NCI-H1092 treated with DMSO at 0.1 percent for 48 hours (cell line): ENCODE results near the gene TFR2.
A peak's percentile ranks its signal among the peaks of the same experiment; 100 is the strongest.
"Not testable (repeated sequence)": the region's sequence is repeated elsewhere in the genome, so short reads cannot be mapped to it uniquely, and the experiment has no call there.

Experiments
- DNase-seq: peaks from one replicate; lab custom pipeline; 2025; lab: John Stamatoyannopoulos, UW

The TFR2 gene

GRCh38 chr7:100678291-100678984 lies 37.1 kb upstream of the TFR2 start:
- DNase-seq, result no peak

GRCh38 chr7:100677308-100678267 lies 36.2 kb upstream of the TFR2 start:
- no peak for DNase-seq

- DNase-seq, result no peak
These were observed 35.4 kb upstream of the TFR2 start for GRCh38 chr7:100676501-100677306.

GRCh38 chr7:100675581-100676350 lies 34.4 kb upstream of the TFR2 start:
- DNase-seq, result peak; percentile 61

- no peak for DNase-seq
These were observed 33.7 kb upstream of the TFR2 start for GRCh38 chr7:100675105-100675451.

- peak; percentile 32 for DNase-seq
These were observed 33.2 kb upstream of the TFR2 start for GRCh38 chr7:100674411-100675104.

DNA sequence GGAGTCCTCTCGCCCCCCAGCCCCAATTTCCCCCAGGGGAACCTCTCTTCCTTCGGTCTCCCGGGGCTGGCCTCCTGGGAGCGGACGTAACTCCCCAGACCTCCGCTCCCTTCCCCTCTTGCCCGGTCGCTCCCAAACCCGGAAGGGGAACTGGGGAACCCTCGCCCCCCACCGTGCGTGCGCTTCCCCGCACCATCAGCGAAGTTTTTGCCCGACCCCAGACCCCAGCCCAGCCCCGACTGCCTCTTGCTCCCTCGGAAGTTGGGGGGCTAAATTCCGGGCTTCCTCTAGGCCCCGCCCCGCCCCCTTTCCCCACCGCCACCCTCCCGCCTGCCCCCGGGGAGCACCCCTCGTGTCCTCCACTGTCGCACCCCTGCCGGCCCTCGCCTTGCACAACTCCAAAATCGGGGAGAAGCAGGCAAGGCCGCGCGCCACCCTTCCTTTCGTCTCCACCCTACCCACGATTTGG lies 32.6 kb upstream of the TFR2 start:
- DNase-seq, result peak; percentile 70

GRCh38 chr7:100673302-100673941 lies 32.1 kb upstream of the TFR2 start, which contains the start of gene GNB2:
Gene GNB2, plus strand, starts transcription at chr7:100673740. Its CDS starts 2,526 bp downstream, at chr7:100676266.
- DNase-seq, result peak; percentile 99

DNA sequence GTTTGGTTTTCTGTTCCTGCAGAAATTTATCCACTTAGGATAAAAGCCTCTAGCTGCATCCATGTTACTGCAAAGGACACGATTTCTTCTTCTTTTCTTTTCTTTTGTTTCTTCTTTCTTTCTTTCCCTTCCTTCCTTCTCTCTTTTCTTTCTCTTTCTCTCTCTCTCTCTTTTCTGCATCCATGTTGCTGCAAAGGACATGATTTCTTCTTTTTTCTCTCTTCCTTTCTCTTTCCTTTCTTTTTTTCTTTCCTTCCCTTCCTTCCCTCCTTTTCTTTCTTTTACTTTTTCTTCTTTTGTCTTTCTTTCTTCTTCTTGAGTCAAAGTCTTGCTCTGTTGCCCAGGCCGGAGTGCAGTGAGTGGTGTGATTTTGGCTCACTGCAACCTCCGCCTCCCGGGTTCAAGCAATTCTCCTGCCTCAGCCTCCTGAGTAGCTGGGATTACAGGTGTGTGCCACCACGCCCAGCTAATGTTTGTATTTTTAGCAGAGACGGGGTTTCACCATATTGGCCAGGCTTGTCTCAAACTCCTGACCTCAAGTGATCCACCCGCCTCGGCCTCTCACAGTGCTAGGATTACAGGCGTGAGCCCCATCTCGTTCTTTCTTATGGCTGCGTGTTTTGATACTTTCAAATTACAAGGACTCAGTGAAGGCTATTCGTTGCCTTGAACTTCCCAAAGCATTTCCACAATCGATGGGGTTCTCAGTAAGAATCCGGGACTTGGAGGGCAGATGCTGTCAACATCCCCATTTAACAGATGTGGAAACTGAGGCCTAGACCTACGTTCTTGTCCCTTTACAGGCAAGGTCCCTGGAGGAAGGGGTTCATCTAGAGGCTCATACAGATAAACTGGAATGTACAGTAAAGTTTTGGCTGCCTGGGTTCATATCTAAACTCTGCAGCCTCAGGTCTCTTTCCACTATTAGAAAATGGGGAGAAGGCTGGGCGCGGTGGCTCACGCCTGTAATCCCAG lies 30.3 kb upstream of the TFR2 start:
- no peak for DNase-seq

DNA sequence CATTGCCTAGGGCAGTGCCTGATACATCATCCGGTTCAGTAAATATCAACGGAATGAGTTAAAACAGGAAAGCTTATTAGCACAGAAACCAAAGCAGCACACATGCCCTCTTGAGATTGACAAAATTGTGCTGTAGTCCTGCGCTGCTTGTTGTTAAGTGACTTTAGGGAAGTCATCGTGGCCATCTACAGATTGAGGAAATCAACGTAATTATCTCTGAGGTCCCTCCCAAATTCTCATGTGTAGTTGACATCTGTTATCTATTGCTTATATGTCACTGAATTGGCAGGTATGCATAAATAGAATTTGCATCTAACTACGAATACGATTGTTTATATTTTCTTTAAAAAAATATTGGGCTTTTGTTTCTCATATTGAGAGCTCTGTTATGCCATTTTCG lies 28.7 kb upstream of the TFR2 start:
- no peak for DNase-seq

DNA sequence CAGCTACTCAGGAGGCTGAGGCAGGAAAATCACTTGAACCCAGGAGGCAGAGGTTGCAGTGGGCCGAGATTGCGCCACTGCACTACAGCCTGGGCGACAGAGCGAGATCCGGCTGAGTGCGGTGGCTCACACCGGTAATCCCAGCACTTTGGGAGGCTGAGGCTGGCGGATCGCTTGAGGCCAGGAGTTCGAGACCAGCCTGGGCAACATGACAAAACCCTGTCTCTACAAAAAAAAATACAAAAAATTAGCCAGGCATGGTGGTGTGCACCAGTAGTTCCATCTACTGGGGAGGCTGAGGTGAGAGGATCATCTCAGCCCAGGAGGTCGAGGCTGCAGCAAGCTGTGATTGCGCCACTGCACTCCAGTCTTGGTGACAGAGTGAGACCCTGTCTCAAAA lies 27.8 kb upstream of the TFR2 start:
- not testable (repeated sequence) for DNase-seq

DNA sequence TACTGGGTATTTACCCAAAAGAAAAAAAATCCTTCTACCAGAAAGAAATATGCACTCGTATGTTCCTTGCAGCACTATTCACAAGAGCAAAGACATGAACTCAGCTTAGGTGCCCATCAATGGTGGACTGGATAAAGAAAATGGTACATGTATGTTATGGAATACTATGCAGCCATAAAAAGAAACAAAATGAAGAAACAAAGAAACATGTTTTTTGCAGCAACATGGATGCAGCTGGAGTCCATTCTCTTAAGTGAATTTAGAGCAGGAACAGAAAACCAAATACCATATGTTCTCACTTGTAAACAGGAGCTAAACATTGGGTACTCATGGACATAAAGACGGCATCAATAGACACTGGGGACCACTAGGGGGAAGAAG lies 26.7 kb upstream of the TFR2 start:
- no peak for DNase-seq

DNA sequence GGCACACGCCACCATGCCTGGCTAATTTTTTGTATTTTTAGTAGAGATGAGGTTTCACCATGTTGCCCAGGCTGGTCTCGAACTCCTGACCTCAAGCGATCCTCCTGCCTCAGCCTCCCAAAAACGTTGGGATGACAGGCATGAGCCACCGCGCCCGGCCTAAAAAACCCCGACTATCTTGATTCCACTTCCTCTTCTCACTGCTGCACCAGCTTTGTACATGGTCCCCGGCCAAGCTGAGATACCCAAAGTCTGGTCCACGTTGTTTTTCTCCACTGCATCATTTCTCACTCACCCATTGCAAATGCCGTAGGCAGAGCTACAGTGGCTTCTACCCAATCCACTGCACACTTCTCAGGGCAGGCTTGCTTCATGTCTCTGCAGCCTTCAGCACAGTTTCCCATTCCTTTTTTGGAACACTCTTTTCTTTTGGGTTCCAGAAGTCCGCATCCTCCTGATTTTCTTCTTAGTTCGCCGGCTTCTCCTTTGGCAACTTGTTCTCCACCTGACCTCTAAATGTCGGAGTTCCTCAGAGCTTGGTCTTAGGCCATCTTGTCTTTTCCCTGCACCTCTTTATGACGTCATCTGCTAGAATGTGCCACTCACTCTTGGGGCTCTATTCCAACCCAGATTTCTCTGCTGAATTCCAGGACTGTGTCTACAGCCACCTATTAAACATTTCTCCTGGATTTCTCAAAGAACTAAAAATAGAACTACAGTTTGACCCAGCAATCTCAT lies 26.1 kb upstream of the TFR2 start:
- no peak for DNase-seq

- DNase-seq, result no peak
These were observed 23.9 kb upstream of the TFR2 start for GRCh38 chr7:100665168-100665726.

GRCh38 chr7:100662194-100662776 lies 20.9 kb upstream of the TFR2 start:
- DNase-seq, result not testable (repeated sequence)

DNA sequence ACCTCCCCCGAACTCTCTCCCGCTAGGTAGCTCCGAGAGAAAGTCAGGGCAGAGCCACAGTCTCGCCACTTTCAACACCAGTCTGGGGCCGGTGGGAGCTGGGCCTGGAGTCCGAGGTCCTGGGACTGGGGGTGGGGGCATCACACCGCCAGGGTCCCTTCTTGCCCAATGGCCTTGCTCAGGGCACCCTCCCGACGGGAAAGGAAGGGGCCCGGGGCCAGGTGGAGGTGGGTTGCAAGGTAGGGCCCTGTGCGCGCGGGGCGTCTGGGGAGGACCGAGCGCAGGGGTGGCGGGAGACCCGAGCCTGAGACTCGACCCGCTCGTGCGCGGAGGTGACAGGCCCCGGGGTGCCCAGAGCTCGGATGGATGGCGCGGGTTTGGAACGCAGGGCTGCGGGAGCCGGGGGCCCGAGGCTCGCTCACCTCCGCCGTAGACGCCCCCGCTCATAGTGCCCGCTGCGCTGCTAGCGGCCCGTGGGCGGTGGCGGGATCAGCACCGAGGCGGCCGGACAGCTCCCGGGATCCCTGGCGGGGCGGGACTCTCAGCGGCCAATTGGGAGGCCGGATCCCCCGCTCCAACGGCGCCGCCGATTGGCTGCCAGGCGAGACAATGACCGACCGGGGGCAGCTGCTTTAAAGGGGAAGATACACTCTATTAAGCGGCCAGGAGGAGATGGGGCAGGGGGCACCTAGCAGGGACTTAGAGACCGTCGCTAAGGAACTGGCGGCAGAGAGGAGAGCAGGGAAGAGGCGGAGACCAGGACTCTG lies 14.7 kb upstream of the TFR2 start, which contains the start of gene ACTL6B:
Gene ACTL6B (minus strand): TSS at position 541 of the 767 bp plus-strand sequence. CDS start 94 bp downstream, at position 447.
- DNase-seq, result peak; percentile 87
